Measurements from ENCODE around the gene EPC2.
"Not testable (repeated sequence)": the region's sequence is repeated elsewhere in the genome, so short reads cannot be mapped to it uniquely, and the experiment has no call there.

EPC2 gene

GRCh38 chr2:148680462-148680861 lies 35.9 kb downstream of the EPC2 start:
- H3K27ac Mint-ChIP-seq: no peak overlapping the region
- peaks cover 14% of the 10 kb centered on the region for H3K4me1 Mint-ChIP-seq
- peaks cover 42% of the 10 kb centered on the region for H3K36me3 Mint-ChIP-seq (ENCODE audit: low read depth)
- TF ChIP-seq, protein P1, sequence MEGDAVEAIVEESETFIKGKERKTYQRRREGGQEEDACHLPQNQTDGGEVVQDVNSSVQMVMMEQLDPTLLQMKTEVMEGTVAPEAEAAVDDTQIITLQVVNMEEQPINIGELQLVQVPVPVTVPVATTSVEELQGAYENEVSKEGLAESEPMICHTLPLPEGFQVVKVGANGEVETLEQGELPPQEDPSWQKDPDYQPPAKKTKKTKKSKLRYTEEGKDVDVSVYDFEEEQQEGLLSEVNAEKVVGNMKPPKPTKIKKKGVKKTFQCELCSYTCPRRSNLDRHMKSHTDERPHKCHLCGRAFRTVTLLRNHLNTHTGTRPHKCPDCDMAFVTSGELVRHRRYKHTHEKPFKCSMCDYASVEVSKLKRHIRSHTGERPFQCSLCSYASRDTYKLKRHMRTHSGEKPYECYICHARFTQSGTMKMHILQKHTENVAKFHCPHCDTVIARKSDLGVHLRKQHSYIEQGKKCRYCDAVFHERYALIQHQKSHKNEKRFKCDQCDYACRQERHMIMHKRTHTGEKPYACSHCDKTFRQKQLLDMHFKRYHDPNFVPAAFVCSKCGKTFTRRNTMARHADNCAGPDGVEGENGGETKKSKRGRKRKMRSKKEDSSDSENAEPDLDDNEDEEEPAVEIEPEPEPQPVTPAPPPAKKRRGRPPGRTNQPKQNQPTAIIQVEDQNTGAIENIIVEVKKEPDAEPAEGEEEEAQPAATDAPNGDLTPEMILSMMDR (IDR thresholded peaks at IDR 0.05; ENCODE audit: unreplicated experiment in 3 of 3): no peak
- no peak overlapping the region for H3K4me3 Mint-ChIP-seq
- no peaks in the 10 kb centered on the region for H3K27me3 Mint-ChIP-seq (ENCODE audit: low read depth)
- H3K9me3 Mint-ChIP-seq: peaks cover 9% of the 10 kb centered on the region

DNA sequence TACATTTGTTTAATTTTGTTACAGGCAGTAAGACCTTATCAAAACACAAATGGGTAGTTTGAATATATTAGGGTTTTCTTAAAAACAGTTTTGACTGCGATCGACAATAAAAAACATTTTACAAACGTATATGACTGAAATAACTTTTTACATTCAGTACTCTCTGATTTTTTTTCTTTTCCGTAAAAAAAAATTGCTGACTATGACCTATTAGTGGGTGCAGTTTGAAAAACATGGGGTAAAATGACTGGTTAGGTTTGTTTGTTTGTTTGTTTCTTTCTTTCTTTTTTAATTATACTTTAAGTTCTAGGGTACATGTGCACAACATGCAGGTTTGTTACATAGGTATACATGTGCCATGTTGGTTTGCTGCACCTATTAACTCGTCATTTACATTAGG lies 36.9 kb downstream of the EPC2 start:
- TF ChIP-seq, protein P1 (IDR thresholded peaks at IDR 0.05; ENCODE audit: unreplicated experiment in 3 of 3): no peak
- Mint-ChIP-seq H3K36me3 (ENCODE audit: low read depth) (peaks cover 45% of the 10 kb centered on the region), H3K9me3 (peaks cover 9% of the 10 kb centered on the region), H3K4me3 (no peak overlapping the region), H3K27me3 (ENCODE audit: low read depth) (no peaks in the 10 kb centered on the region), H3K27ac (no peak overlapping the region), H3K4me1 (peaks cover 6% of the 10 kb centered on the region)

DNA sequence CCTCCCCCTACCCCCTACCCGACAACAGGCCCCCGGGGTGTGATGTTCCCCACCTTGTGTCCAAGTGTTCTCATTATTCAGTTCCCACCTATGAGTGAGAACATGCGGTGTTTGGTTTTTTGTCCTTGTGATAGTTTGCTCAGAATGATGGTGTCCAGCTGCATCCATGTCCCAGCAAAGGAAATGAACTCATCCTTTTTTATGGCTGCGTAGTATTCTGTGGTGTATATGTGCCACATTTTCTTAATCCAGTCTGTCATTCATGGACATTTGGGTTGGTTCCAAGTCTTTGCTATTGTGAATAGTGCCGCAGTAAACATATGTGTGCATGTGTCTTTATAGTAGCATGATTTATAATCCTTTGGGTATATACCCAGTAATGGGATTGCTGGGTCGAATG lies 37.3 kb downstream of the EPC2 start:
- H3K9me3 Mint-ChIP-seq; H3K27me3 Mint-ChIP-seq (ENCODE audit: low read depth); H3K4me1 Mint-ChIP-seq; H3K4me3 Mint-ChIP-seq; H3K27ac Mint-ChIP-seq: not testable (repeated sequence)
- H3K36me3 Mint-ChIP-seq (ENCODE audit: low read depth): peaks cover 41% of the 10 kb centered on the region

DNA sequence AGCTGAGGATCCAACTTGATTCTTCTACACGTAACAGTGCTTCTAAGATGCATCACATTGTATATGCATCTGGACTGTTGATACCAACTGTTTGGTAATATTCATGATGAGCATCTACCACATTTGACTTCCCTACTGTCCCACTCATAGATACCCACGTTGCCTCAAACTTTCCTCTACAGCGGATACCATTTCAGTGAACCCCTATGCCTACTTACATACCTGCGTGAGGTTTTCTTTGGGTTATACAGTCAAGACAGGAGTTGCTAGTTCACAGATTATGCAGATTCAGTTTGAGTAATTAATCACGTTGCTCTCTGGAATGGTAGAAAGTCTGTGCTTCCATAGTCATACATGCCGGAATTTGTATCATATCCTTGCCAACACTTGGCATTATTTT lies 40.0 kb downstream of the EPC2 start:
- TF ChIP-seq, protein P1 (IDR thresholded peaks at IDR 0.05; ENCODE audit: unreplicated experiment in 3 of 3): no peak
- H3K4me3 Mint-ChIP-seq: no peak overlapping the region
- no peak overlapping the region for H3K27ac Mint-ChIP-seq
- H3K27me3 Mint-ChIP-seq (ENCODE audit: low read depth): no peaks in the 10 kb centered on the region
- no peaks in the 10 kb centered on the region for H3K4me1 Mint-ChIP-seq
- H3K9me3 Mint-ChIP-seq: peaks cover 9% of the 10 kb centered on the region
- H3K36me3 Mint-ChIP-seq (ENCODE audit: low read depth): peaks cover 33% of the 10 kb centered on the region

DNA sequence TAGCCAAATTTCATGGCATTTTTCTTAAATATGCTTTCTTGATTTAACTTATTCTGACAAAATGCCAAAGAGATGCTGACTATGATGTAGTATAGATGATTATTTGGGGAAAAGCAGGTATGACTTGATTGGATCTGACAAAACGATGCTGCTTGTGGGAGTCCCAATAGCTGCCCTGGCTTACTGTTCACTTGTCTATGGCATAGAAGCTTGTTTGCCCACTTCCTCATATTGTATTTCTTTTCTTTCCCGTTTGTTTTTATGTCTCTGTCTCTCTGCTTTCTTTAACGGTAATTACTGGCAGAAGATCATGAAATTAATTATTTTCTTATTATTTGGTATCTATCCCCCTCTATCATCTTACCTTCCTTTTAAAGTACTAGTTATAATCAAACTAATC lies 43.0 kb downstream of the EPC2 start:
- Mint-ChIP-seq H3K9me3 (peaks cover 5% of the 10 kb centered on the region), H3K4me3 (no peak overlapping the region), H3K27ac (no peak overlapping the region), H3K27me3 (ENCODE audit: low read depth) (no peaks in the 10 kb centered on the region), H3K36me3 (ENCODE audit: low read depth) (peaks cover 46% of the 10 kb centered on the region), H3K4me1 (no peaks in the 10 kb centered on the region)
- TF ChIP-seq, protein P1 (IDR thresholded peaks at IDR 0.05; ENCODE audit: unreplicated experiment in 3 of 3): no peak

DNA sequence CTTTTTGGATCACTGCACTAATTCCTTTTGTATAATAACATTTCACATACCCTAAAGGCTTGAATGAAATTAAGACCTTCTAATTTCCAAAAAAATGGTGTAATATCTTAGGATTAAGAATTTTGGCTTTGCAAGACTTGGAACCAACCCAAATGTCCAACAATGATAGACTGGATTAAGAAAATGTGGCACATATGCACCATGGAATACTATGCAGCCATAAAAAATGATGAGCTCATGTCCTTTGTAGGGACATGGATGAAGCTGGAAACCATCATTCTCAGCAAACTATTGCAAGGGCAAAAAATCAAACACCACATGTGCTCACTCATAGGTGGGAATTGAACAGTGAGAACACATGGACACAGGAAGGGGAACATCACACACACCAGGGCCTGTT lies 43.5 kb downstream of the EPC2 start:
- H3K27ac Mint-ChIP-seq; H3K4me3 Mint-ChIP-seq; H3K9me3 Mint-ChIP-seq; H3K27me3 Mint-ChIP-seq (ENCODE audit: low read depth); H3K4me1 Mint-ChIP-seq: not testable (repeated sequence)
- H3K36me3 Mint-ChIP-seq (ENCODE audit: low read depth): peaks cover 43% of the 10 kb centered on the region

DNA sequence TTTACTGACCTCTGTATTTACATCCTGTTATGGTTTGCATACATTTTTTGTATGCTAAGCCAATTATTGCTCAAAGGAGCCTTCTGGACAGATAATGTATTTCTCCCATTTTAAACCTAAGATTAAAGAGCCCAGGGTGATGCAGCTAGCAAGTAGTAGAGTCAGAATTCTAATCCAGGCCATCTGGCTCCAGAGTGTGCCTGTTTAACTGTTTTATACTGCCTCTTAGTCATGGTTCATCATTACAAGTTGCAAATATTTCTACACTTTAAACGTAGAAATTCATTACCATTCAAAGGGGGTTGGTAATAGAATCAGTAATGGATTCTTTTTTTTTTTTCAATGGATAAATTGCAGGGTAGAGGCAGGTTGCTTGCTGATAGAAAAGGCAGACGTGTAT lies 52.4 kb downstream of the EPC2 start:
- no peak overlapping the region for H3K4me3 Mint-ChIP-seq
- peaks cover 33% of the 10 kb centered on the region for H3K9me3 Mint-ChIP-seq
- peaks cover 90% of the 10 kb centered on the region for H3K36me3 Mint-ChIP-seq (ENCODE audit: low read depth)
- no peaks in the 10 kb centered on the region for H3K27me3 Mint-ChIP-seq (ENCODE audit: low read depth)
- TF ChIP-seq, protein P1 (IDR thresholded peaks at IDR 0.05; ENCODE audit: unreplicated experiment in 3 of 3): no peak
- H3K4me1 Mint-ChIP-seq: no peaks in the 10 kb centered on the region
- H3K27ac Mint-ChIP-seq: no peak overlapping the region

Data from nephron (organoid).